PFSK-1 (cell line): ENCODE data around the gene C11orf98.
A peak's percentile ranks its signal among the peaks of the same experiment; 100 is the strongest.

Source experiments
- FOXP2 ChIP-seq: optimal IDR thresholded peaks from 2 replicates; pipeline ENCODE3; 2011; ENCODE audit warnings: borderline replicate concordance, control low read depth, inconsistent platforms; ENCODE audit not compliant: insufficient read depth; ENCODE audit errors: extremely low read length, extremely low read depth
- POLR2AphosphoS5 ChIP-seq: IDR thresholded peaks from 2 replicates; pipeline ENCODE4 v1.6.1; 2012; ENCODE audit warnings: low read depth, mild to moderate bottlenecking, control low read depth, low read length, moderate library complexity
- REST ChIP-seq, 2 experiments: IDR thresholded peaks; 2 replicates each; pipeline versions ENCODE4 v1.6.1 to v1.8.0; 2011 to 2012; ENCODE audit warnings: low read depth in 2 of 2, low read length in 2 of 2, control low read depth in 1 of 2, inconsistent platforms in 1 of 2, mild to moderate bottlenecking in 1 of 2, moderate library complexity in 1 of 2; ENCODE audit not compliant: insufficient read depth in 1 of 2
- SIN3A ChIP-seq: IDR thresholded peaks from 2 replicates; pipeline ENCODE4 v1.6.1; 2012; ENCODE audit warnings: mild to moderate bottlenecking, low read length, moderate library complexity, borderline replicate concordance; ENCODE audit not compliant: insufficient read depth
- TAF1 ChIP-seq: IDR thresholded peaks from 2 replicates; pipeline ENCODE4 v1.6.1; 2012; ENCODE audit warnings: low read length, control low read depth, borderline replicate concordance; ENCODE audit not compliant: insufficient read depth

Gene C11orf98

GRCh38 chr11:62648185-62648966, 16.6 kb downstream of the C11orf98 start:
- TF ChIP-seq SIN3A (no peak), REST (IDR thresholded peaks at IDR 0.05; ENCODE audit: insufficient read depth in 1 of 2, low read depth in 2 of 2, low read length in 2 of 2) (no peak), POLR2AphosphoS5 (no peak), FOXP2 (no peak), TAF1 (no peak)

- TF ChIP-seq REST (IDR thresholded peaks at IDR 0.05; ENCODE audit: insufficient read depth in 1 of 2, low read depth in 2 of 2, low read length in 2 of 2) (no peak), POLR2AphosphoS5 (no peak), SIN3A (no peak), FOXP2 (no peak), TAF1 (no peak)
Observed at GRCh38 chr11:62647609-62648005, 17.4 kb downstream of the C11orf98 start.

- TF ChIP-seq FOXP2, result no peak
- no peak for TF ChIP-seq TAF1
- no peak for TF ChIP-seq POLR2AphosphoS5
- no peak for TF ChIP-seq SIN3A
- TF ChIP-seq REST (IDR thresholded peaks at IDR 0.05; ENCODE audit: insufficient read depth in 1 of 2, low read depth in 2 of 2, low read length in 2 of 2), result no peak
Observed at GRCh38 chr11:62646825-62647608, 18.0 kb downstream of the C11orf98 start.

GRCh38 chr11:62645946-62646824, 18.8 kb downstream of the C11orf98 start, which contains the start of gene GANAB:
GANAB (minus strand) TSS chr11:62646613; CDS start chr11:62646599, 14 bp downstream.
- TF ChIP-seq TAF1, result peak; percentile 95
- TF ChIP-seq FOXP2, result peak; percentile 51
- 0 out of 2 replicates have a peak, but pooled peaks have one; percentile 41 for TF ChIP-seq SIN3A
- peak; percentile 98 for TF ChIP-seq POLR2AphosphoS5
- peak in 1 of 2 experiments; percentile 29; a peak in 1 of 4 replicates for TF ChIP-seq REST (IDR thresholded peaks at IDR 0.05; ENCODE audit: insufficient read depth in 1 of 2, low read depth in 2 of 2, low read length in 2 of 2)
